ENCODE data around the gene AQP12A.
"Not testable (repeated sequence)": the region's sequence is repeated elsewhere in the genome, so short reads cannot be mapped to it uniquely, and the experiment has no call there.

AQP12A gene

DNA sequence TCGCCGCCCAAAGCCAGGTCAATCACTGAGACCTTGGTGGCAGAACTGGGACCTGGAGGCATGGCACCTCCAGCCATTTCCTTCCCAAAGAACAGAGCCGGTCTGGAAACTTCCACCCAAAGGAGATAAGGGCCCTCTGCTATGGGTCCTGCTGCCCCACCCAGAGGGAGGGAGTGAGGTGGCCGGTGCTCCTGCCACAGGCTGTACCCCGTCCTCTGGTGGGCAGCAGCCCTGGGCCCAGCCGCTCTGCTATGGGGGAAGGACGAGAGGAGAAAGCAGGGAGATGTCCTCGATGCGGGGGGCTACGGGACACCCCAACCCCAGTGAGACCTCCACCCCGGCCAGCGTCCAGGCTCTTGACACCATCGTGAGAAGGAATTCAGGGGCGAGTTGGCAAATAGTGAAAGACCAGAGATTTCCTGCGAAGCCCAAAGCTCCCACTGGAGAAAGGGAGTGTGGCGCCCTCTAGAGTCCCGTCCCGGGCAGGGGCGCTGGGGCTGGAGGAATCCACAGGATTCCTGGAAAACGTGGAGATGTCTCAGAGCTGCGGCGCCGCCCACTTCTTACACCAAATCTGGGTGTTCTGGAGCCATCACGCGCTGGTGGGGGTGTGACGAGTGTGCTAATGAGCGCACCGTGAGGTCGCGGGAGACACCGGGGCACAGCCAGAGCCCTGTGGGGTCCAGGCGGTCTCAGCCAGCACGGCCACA is 7.3 kb downstream of the AQP12A start:
- not testable (repeated sequence) for H3K27ac ChIP-seq (replicated peaks; ENCODE audit: low read length); H3K4me1 ChIP-seq (ENCODE audit: control insufficient read depth in 2 of 2, insufficient read depth in 1 of 2, low read depth in 1 of 2, low read length in 2 of 2); H2AK5ac ChIP-seq (ENCODE audit: low read depth, low read length); H3K4ac ChIP-seq (ENCODE audit: low read length); H3K4me2 ChIP-seq (ENCODE audit: insufficient read depth, low read length, poor library complexity, severe bottlenecking); H2BK5ac ChIP-seq (ENCODE audit: low read length); H2BK15ac ChIP-seq (ENCODE audit: low read length); H3K14ac ChIP-seq (ENCODE audit: low read length); H2AFZ ChIP-seq (ENCODE audit: low read length); DNase-seq (ENCODE audit: low spot score); H4K8ac ChIP-seq (ENCODE audit: low read depth, low read length); H3K4me3 ChIP-seq (ENCODE audit: low read length in 2 of 2); H3K9me3 ChIP-seq (replicated peaks in 1 of 2; ENCODE audit: control insufficient read depth in 2 of 2, insufficient read depth in 1 of 2, low read depth in 1 of 2, low read length in 2 of 2); H4K91ac ChIP-seq (ENCODE audit: low read depth, low read length, poor library complexity); H3K23ac ChIP-seq (ENCODE audit: low read depth, low read length, poor library complexity); H2BK12ac ChIP-seq (ENCODE audit: low read length); H2BK120ac ChIP-seq (ENCODE audit: low read depth, low read length); H3K9ac ChIP-seq (ENCODE audit: low read depth, low read length, poor library complexity); H3K36me3 ChIP-seq (replicated peaks in 1 of 2; ENCODE audit: control insufficient read depth in 2 of 2, insufficient read depth in 2 of 2, low read length in 2 of 2); H3K79me1 ChIP-seq (ENCODE audit: low read depth, low read length)
- WGBS, 2 donors (ENCODE audit: extremely low coverage in 2 of 2, insufficient read length in 2 of 2, insufficient replicate concordance in 1 of 2) = no CpG with 5 or more reads among the region's 33 CpGs
- peak overlapping the region; percentile 71 for H3K18ac ChIP-seq (ENCODE audit: low read length)
- H3K27me3 ChIP-seq (ENCODE audit: control insufficient read depth in 3 of 3, insufficient read depth in 3 of 3, low read depth in 1 of 3, low read length in 3 of 3) = peaks cover 0 to 13% (median 0%) of the 10 kb centered on the region in 3 experiments

GRCh38 chr2:240699835-240700234 is 8.2 kb downstream of the AQP12A start:
- not testable (repeated sequence) for H4K8ac ChIP-seq (ENCODE audit: low read depth, low read length)

GRCh38 chr2:240700616-240701015 is 8.9 kb downstream of the AQP12A start:
- not testable (repeated sequence) for H2BK5ac ChIP-seq (ENCODE audit: low read length)

More at GRCh38 chr2:240699835-240700234, 8.2 kb downstream of the AQP12A start:
- DNase-seq (ENCODE audit: low spot score); H3K36me3 ChIP-seq (replicated peaks in 1 of 2; ENCODE audit: control insufficient read depth in 2 of 2, insufficient read depth in 2 of 2, low read length in 2 of 2); H3K9me3 ChIP-seq (replicated peaks in 1 of 2; ENCODE audit: control insufficient read depth in 2 of 2, insufficient read depth in 1 of 2, low read depth in 1 of 2, low read length in 2 of 2); H2BK5ac ChIP-seq (ENCODE audit: low read length); H3K9ac ChIP-seq (ENCODE audit: low read depth, low read length, poor library complexity); H4K91ac ChIP-seq (ENCODE audit: low read depth, low read length, poor library complexity); H3K27ac ChIP-seq (replicated peaks; ENCODE audit: low read length); H2AK5ac ChIP-seq (ENCODE audit: low read depth, low read length); H2BK15ac ChIP-seq (ENCODE audit: low read length); H3K79me1 ChIP-seq (ENCODE audit: low read depth, low read length); H2BK12ac ChIP-seq (ENCODE audit: low read length); H2AFZ ChIP-seq (ENCODE audit: low read length); H3K4me2 ChIP-seq (ENCODE audit: insufficient read depth, low read length, poor library complexity, severe bottlenecking); H2BK120ac ChIP-seq (ENCODE audit: low read depth, low read length); H3K4me3 ChIP-seq (ENCODE audit: low read length in 2 of 2); H3K4ac ChIP-seq (ENCODE audit: low read length); H3K4me1 ChIP-seq (ENCODE audit: control insufficient read depth in 2 of 2, insufficient read depth in 1 of 2, low read depth in 1 of 2, low read length in 2 of 2); H3K18ac ChIP-seq (ENCODE audit: low read length); H3K23ac ChIP-seq (ENCODE audit: low read depth, low read length, poor library complexity); H3K14ac ChIP-seq (ENCODE audit: low read length): not testable (repeated sequence)
- WGBS, 2 donors (ENCODE audit: extremely low coverage in 2 of 2, insufficient read length in 2 of 2, insufficient replicate concordance in 1 of 2) = no CpG with 5 or more reads among the region's 8 CpGs
- H3K27me3 ChIP-seq (ENCODE audit: control insufficient read depth in 3 of 3, insufficient read depth in 3 of 3, low read depth in 1 of 3, low read length in 3 of 3) = peaks cover 0 to 17% (median 0%) of the 10 kb centered on the region in 3 experiments

GRCh38 chr2:240701091-240701735 is 9.5 kb downstream of the AQP12A start:
- Histone ChIP-seq H3K9ac (ENCODE audit: low read depth, low read length, poor library complexity) (no peak overlapping the region), H4K8ac (ENCODE audit: low read depth, low read length) (no peak overlapping the region), H2AK5ac (ENCODE audit: low read depth, low read length) (peak overlapping the region; percentile 35), H3K23ac (ENCODE audit: low read depth, low read length, poor library complexity) (no peak overlapping the region), H3K79me1 (ENCODE audit: low read depth, low read length) (no peaks in the 10 kb centered on the region), H3K27me3 (ENCODE audit: control insufficient read depth in 3 of 3, insufficient read depth in 3 of 3, low read depth in 1 of 3, low read length in 3 of 3) (peaks cover 0 to 27% (median 0%) of the 10 kb centered on the region in 3 experiments), H2BK15ac (ENCODE audit: low read length) (no peak overlapping the region), H2BK5ac (ENCODE audit: low read length) (no peak overlapping the region), H3K4me3 (ENCODE audit: low read length in 2 of 2) (no peak overlapping the region), H3K9me3 (replicated peaks in 1 of 2; ENCODE audit: control insufficient read depth in 2 of 2, insufficient read depth in 1 of 2, low read depth in 1 of 2, low read length in 2 of 2) (no peaks in the 10 kb centered on the region), H3K4me2 (ENCODE audit: insufficient read depth, low read length, poor library complexity, severe bottlenecking) (no peak overlapping the region), H3K27ac (replicated peaks; ENCODE audit: low read length) (no peak overlapping the region), H2AFZ (ENCODE audit: low read length) (no peak overlapping the region), H3K36me3 (replicated peaks in 1 of 2; ENCODE audit: control insufficient read depth in 2 of 2, insufficient read depth in 2 of 2, low read length in 2 of 2) (no peaks in the 10 kb centered on the region), H2BK120ac (ENCODE audit: low read depth, low read length) (no peak overlapping the region), H3K14ac (ENCODE audit: low read length) (no peak overlapping the region), H3K4me1 (ENCODE audit: control insufficient read depth in 2 of 2, insufficient read depth in 1 of 2, low read depth in 1 of 2, low read length in 2 of 2) (no peaks in the 10 kb centered on the region), H3K4ac (ENCODE audit: low read length) (no peak overlapping the region), H3K18ac (ENCODE audit: low read length) (peak overlapping the region; percentile 11), H2BK12ac (ENCODE audit: low read length) (no peak overlapping the region), H4K91ac (ENCODE audit: low read depth, low read length, poor library complexity) (no peak overlapping the region)
- no CpG with 5 or more reads among the region's 67 CpGs for WGBS, 2 donors (ENCODE audit: extremely low coverage in 2 of 2, insufficient read length in 2 of 2, insufficient replicate concordance in 1 of 2)
- no peak for DNase-seq (ENCODE audit: low spot score)

More at GRCh38 chr2:240700616-240701015, 8.9 kb downstream of the AQP12A start:
- not testable (repeated sequence) for H3K14ac ChIP-seq (ENCODE audit: low read length); H4K8ac ChIP-seq (ENCODE audit: low read depth, low read length); H3K9ac ChIP-seq (ENCODE audit: low read depth, low read length, poor library complexity); H3K4ac ChIP-seq (ENCODE audit: low read length); H3K27ac ChIP-seq (replicated peaks; ENCODE audit: low read length); H3K79me1 ChIP-seq (ENCODE audit: low read depth, low read length); H3K4me3 ChIP-seq (ENCODE audit: low read length in 2 of 2); H3K9me3 ChIP-seq (replicated peaks in 1 of 2; ENCODE audit: control insufficient read depth in 2 of 2, insufficient read depth in 1 of 2, low read depth in 1 of 2, low read length in 2 of 2); H2BK120ac ChIP-seq (ENCODE audit: low read depth, low read length); H2BK12ac ChIP-seq (ENCODE audit: low read length); H3K18ac ChIP-seq (ENCODE audit: low read length); H4K91ac ChIP-seq (ENCODE audit: low read depth, low read length, poor library complexity); H2BK15ac ChIP-seq (ENCODE audit: low read length); H2AK5ac ChIP-seq (ENCODE audit: low read depth, low read length); H2AFZ ChIP-seq (ENCODE audit: low read length); DNase-seq (ENCODE audit: low spot score); H3K4me2 ChIP-seq (ENCODE audit: insufficient read depth, low read length, poor library complexity, severe bottlenecking); H3K36me3 ChIP-seq (replicated peaks in 1 of 2; ENCODE audit: control insufficient read depth in 2 of 2, insufficient read depth in 2 of 2, low read length in 2 of 2); H3K4me1 ChIP-seq (ENCODE audit: control insufficient read depth in 2 of 2, insufficient read depth in 1 of 2, low read depth in 1 of 2, low read length in 2 of 2); H3K23ac ChIP-seq (ENCODE audit: low read depth, low read length, poor library complexity)
- H3K27me3 ChIP-seq (ENCODE audit: control insufficient read depth in 3 of 3, insufficient read depth in 3 of 3, low read depth in 1 of 3, low read length in 3 of 3) = peaks cover 0 to 25% (median 0%) of the 10 kb centered on the region in 3 experiments
- no CpG with 5 or more reads among the region's 21 CpGs for WGBS, 2 donors (ENCODE audit: extremely low coverage in 2 of 2, insufficient read length in 2 of 2, insufficient replicate concordance in 1 of 2)
